Epithelial cell of proximal tubule (primary cell): ENCODE measurements around the gene MALSU1. TPM values are rescaled to one million over a fixed set of nuclear protein-coding genes. Genes with fewer than 3 reads are reported as not detected.

ENCODE experiments used
- DNase-seq: peaks from one replicate; pipeline ENCODE4 v3.0.0-alpha.2; 2011; ENCODE audit warnings: low read depth
- H3K4me3 ChIP-seq: 2 replicates; pipeline ENCODE4 v1.5.1; 2011; ENCODE audit warnings: low read depth, mild to moderate bottlenecking, low read length
- total RNA-seq: library from RNA; depleted of rRNA; stranded (reverse); fragments of >200 nt; gene quantifications from 2 replicates; pipeline ENCODE4 v1.2.3, GENCODE V29; 2015
- TF ChIP-seq, protein P1 (sequence below): conservative IDR thresholded peaks from 2 replicates; pipeline ENCODE4 v1.5.1; 2012; ENCODE audit warnings: low read depth, mild to moderate bottlenecking, low read length

MALSU1 gene
- total RNA-seq, 1 donor from 2014 or later: 97.4 TPM

GRCh38 chr7:23315366-23315765 is 16.2 kb downstream of the MALSU1 start:
- no peak for DNase-seq
- TF ChIP-seq, protein P1, sequence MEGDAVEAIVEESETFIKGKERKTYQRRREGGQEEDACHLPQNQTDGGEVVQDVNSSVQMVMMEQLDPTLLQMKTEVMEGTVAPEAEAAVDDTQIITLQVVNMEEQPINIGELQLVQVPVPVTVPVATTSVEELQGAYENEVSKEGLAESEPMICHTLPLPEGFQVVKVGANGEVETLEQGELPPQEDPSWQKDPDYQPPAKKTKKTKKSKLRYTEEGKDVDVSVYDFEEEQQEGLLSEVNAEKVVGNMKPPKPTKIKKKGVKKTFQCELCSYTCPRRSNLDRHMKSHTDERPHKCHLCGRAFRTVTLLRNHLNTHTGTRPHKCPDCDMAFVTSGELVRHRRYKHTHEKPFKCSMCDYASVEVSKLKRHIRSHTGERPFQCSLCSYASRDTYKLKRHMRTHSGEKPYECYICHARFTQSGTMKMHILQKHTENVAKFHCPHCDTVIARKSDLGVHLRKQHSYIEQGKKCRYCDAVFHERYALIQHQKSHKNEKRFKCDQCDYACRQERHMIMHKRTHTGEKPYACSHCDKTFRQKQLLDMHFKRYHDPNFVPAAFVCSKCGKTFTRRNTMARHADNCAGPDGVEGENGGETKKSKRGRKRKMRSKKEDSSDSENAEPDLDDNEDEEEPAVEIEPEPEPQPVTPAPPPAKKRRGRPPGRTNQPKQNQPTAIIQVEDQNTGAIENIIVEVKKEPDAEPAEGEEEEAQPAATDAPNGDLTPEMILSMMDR: no peak
- no peak overlapping the region for H3K4me3 ChIP-seq

DNA sequence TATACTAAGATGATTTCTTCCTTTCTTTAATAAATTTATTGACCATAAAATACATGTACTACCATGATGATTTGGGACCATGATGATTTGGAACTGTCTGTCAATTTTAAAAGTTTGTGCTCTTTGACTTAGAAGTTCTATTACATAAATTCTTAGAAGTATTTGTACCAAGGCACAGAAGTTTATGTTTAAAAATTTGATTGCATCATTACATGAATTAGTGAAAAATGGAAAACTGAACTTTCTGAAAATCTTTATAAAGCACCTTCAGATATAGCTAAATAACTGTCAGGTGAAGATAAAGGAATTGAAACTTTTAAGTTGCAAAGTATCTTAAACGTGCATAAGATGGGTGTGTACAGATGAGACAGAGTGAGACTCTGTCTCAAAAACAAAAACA is 32.0 kb downstream of the MALSU1 start:
- no peak overlapping the region for H3K4me3 ChIP-seq
- TF ChIP-seq, protein P1: no peak
- no peak for DNase-seq

- TF ChIP-seq, protein P1: no peak
- no peak for DNase-seq
- no peak overlapping the region for H3K4me3 ChIP-seq
Observed at GRCh38 chr7:23332193-23332592, 33.1 kb downstream of the MALSU1 start.

DNA sequence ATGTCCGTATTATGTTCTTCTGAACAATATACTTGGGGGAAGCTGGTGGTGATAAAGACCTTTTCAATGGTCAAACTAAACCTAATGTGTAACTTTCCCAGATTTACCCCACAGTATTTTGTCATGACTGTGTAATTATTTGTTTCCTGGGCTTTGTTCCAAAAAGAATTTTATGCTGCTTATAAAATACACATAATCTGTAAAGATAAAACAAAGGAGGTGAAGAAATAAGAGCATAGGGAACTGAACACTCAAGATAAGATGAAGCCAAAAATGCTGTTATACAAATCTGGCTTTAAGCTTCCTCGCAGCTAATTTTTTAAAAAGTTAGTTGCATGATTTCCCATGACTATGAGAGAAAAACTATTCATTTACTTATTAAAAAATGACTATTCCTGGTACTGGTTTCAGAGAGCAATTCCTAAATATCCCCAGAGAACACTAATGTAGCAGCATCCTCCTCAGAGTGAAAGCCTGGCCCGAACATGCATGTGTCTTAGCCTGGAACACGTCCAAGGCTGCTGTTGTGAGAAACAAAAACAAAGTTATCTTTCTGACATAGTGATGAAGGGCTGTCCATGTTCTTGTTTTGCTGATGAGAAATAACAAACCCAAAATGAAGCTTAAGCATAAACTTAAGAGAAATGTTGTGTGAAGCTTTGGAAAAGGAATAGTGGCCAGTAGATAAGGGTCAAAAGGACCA is 33.9 kb downstream of the MALSU1 start:
- DNase-seq: no peak
- no peak overlapping the region for H3K4me3 ChIP-seq

DNA sequence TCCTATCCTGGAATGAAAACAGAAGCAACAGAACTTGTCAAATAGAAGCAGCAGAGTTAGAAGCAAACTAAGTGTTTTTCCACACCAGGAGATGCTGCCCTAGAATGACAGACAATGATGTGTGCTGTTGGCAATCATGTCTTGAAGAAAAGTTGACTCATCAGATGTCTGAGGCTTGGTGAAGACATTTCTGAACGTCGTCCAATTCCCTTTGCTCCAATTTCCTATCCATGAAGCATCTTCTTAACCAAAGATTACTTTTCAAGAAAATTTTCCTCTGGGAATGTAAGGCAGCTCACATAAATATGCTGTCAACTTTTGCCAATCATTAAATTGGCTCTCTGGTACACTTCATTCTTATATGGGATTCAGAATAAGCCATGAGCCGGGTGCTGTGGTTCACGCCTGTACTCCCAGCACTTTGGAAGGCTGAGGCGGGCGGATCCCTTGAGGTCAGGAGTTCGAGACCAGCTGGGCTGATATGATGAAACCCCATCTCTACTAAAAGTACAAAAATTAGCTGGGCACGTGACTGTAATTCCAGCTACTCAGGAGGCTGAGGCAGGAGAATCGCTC is 34.6 kb downstream of the MALSU1 start:
- TF ChIP-seq, protein P1: no peak
- DNase-seq: peak; percentile 86
- no peak overlapping the region for H3K4me3 ChIP-seq

More for the DNA sequence above, 33.9 kb downstream of the MALSU1 start:
- TF ChIP-seq, protein P1: no peak

- peak; percentile 97 for DNase-seq
- no peak overlapping the region for H3K4me3 ChIP-seq
- TF ChIP-seq, protein P1: no peak
Observed at GRCh38 chr7:23334482-23335056, 35.4 kb downstream of the MALSU1 start.

DNA sequence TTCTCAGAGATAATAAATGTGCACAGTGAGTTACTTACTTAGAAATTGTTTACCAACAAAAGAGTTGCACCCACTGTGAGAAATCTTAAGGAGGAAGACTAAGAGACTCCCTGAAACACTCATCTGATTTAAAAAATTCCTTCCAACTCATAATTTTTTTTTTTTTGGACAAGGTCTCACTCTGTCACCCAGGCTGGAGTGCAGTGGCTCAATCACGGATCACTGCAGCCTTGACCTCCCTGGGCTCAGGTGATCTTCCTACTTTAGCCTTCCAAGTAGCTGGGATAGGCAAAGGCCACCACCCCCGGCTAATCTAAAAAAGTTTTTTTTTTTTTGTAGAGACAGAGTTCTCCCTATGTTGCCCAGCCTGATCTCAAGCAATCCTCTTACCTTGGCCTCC is 36.0 kb downstream of the MALSU1 start:
- no peak overlapping the region for H3K4me3 ChIP-seq
- no peak for DNase-seq
- TF ChIP-seq, protein P1: no peak
